H9 (cell line): ENCODE data around the gene SLC7A6. TPM values are rescaled to one million over a fixed set of nuclear protein-coding genes. Genes with fewer than 3 reads are reported as not detected.

ENCODE experiments used
- DNase-seq: peaks from one replicate; pipeline ENCODE4 v3.0.0-alpha.2; 2017
- H2AFZ ChIP-seq: one replicate; pipeline ENCODE4 v1.6.1; 2013; ENCODE audit warnings: mild to moderate bottlenecking, low read length, control low read depth, moderate library complexity
- H2AK5ac ChIP-seq: 2 replicates; pipeline ENCODE4 v1.6.1; 2013; ENCODE audit warnings: low read length, control low read depth, mixed read lengths; ENCODE audit not compliant: insufficient read length
- H2BK120ac ChIP-seq: one replicate; pipeline ENCODE4 v1.6.1; 2013; ENCODE audit warnings: low read depth, mild to moderate bottlenecking, low read length, control low read depth, inconsistent platforms; ENCODE audit not compliant: poor library complexity, severe bottlenecking
- H2BK12ac ChIP-seq: 2 replicates; pipeline ENCODE4 v1.6.1; 2013; ENCODE audit warnings: low read length, control low read depth, mixed read lengths, low read depth; ENCODE audit not compliant: insufficient read length
- H2BK15ac ChIP-seq: 2 replicates; pipeline ENCODE4 v1.6.1; 2013; ENCODE audit warnings: low read depth, low read length, control low read depth
- H2BK20ac ChIP-seq: one replicate; pipeline ENCODE4 v1.6.1; 2013; ENCODE audit warnings: low read depth, mild to moderate bottlenecking, low read length, control low read depth, inconsistent platforms; ENCODE audit not compliant: poor library complexity, severe bottlenecking
- H2BK5ac ChIP-seq: 2 replicates; pipeline ENCODE4 v1.6.1; 2013; ENCODE audit warnings: low read length, control low read depth, mixed read lengths; ENCODE audit not compliant: insufficient read length
- H3K14ac ChIP-seq: 2 replicates; pipeline ENCODE4 v1.6.1; 2013; ENCODE audit warnings: low read length, control low read depth; ENCODE audit not compliant: insufficient read depth
- H3K18ac ChIP-seq: 2 replicates; pipeline ENCODE4 v1.6.1; 2013; ENCODE audit warnings: low read depth, mild to moderate bottlenecking, mixed read lengths, low read length, control low read depth; ENCODE audit not compliant: insufficient read length
- H3K23ac ChIP-seq: 2 replicates; pipeline ENCODE4 v1.6.1; 2013; ENCODE audit warnings: low read length, control low read depth, mixed read lengths, low read depth; ENCODE audit not compliant: insufficient read length
- H3K23me2 ChIP-seq: 2 replicates; pipeline ENCODE4 v1.6.1; 2013; ENCODE audit warnings: low read depth, mild to moderate bottlenecking, mixed read lengths, low read length, control low read depth; ENCODE audit not compliant: insufficient read length, poor library complexity, severe bottlenecking
- H3K27ac ChIP-seq: 2 replicates; pipeline ENCODE4 v1.5.1; 2013; ENCODE audit warnings: low read length, control low read depth, mixed read lengths, low read depth; ENCODE audit not compliant: insufficient read length
- H3K27me3 ChIP-seq: 2 replicates; pipeline ENCODE4 v1.6.1; 2013; ENCODE audit warnings: low read length, control low read depth, inconsistent platforms; ENCODE audit not compliant: insufficient read depth
- H3K4ac ChIP-seq: 2 replicates; pipeline ENCODE4 v1.6.1; 2013; ENCODE audit warnings: low read depth, mild to moderate bottlenecking, control low read depth, inconsistent platforms, low read length, moderate library complexity
- H3K4me1 ChIP-seq: 2 replicates; pipeline ENCODE4 v1.6.1; 2013; ENCODE audit warnings: low read length, control low read depth, inconsistent platforms; ENCODE audit not compliant: insufficient read depth
- H3K4me2 ChIP-seq: 2 replicates; pipeline ENCODE4 v1.6.1; 2013; ENCODE audit warnings: low read length, control low read depth, mixed read lengths; ENCODE audit not compliant: insufficient read length, insufficient read depth
- H3K56ac ChIP-seq: 2 replicates; pipeline ENCODE4 v1.6.1; 2013; ENCODE audit warnings: low read depth, mild to moderate bottlenecking, mixed read lengths, low read length, control low read depth; ENCODE audit not compliant: insufficient read length
- H3K79me1 ChIP-seq: 2 replicates; pipeline ENCODE4 v1.6.1; 2013; ENCODE audit warnings: low read depth, mild to moderate bottlenecking, moderate library complexity, low read length, control low read depth, inconsistent platforms; ENCODE audit not compliant: insufficient read depth, poor library complexity, severe bottlenecking
- H3K79me2 ChIP-seq: 2 replicates; pipeline ENCODE4 v1.6.1; 2013; ENCODE audit warnings: low read length, control low read depth, inconsistent platforms; ENCODE audit not compliant: insufficient read depth
- H3K9ac ChIP-seq: 2 replicates; pipeline ENCODE4 v1.6.1; 2013; ENCODE audit warnings: low read length, control low read depth, mixed read lengths; ENCODE audit not compliant: insufficient read length; ENCODE audit errors: extremely low read depth
- H3K9me3 ChIP-seq: one replicate; pipeline ENCODE4 v1.6.1; 2013; ENCODE audit warnings: low read depth, low read length, inconsistent platforms; ENCODE audit not compliant: control insufficient read depth
- H3T11ph ChIP-seq: one replicate; pipeline ENCODE4 v1.6.1; 2013; ENCODE audit warnings: mild to moderate bottlenecking, low read length, control low read depth, inconsistent platforms
- H4K20me1 ChIP-seq: one replicate; pipeline ENCODE4 v1.6.1; 2013; ENCODE audit not compliant: control insufficient read depth, insufficient read length, insufficient read depth
- H4K5ac ChIP-seq: 2 replicates; pipeline ENCODE4 v1.6.1; 2013; ENCODE audit warnings: low read depth, mild to moderate bottlenecking, mixed read lengths, low read length, control low read depth; ENCODE audit not compliant: insufficient read length
- H4K8ac ChIP-seq: replicated peaks from 2 replicates; pipeline ENCODE4 v1.6.1; 2013; ENCODE audit warnings: low read length, control low read depth, mixed read lengths, low read depth; ENCODE audit not compliant: insufficient read length
- H4K91ac ChIP-seq: 2 replicates; pipeline ENCODE4 v1.6.1; 2013; ENCODE audit warnings: low read depth, mild to moderate bottlenecking, moderate library complexity, mixed read lengths, low read length, control low read depth; ENCODE audit not compliant: insufficient read length
- H3K27ac Mint-ChIP-seq, 3 experiments: 2 replicates in 2 of 3; 3 replicates in 1 of 3; pipeline ENCODE4 v1.8.0; 2020 to 2021; ENCODE audit warnings: mixed read lengths in 3 of 3, mild to moderate bottlenecking in 1 of 3, moderate library complexity in 1 of 3
- H3K27me3 Mint-ChIP-seq: 2 replicates; pipeline ENCODE4 v1.8.0; 2021; ENCODE audit warnings: low read depth, mild to moderate bottlenecking, moderate library complexity, mixed read lengths
- H3K36me3 Mint-ChIP-seq, 3 experiments: 2 replicates in 2 of 3; 3 replicates in 1 of 3; pipeline ENCODE4 v1.8.0; 2020 to 2021; ENCODE audit warnings: low read depth in 3 of 3, mixed read lengths in 3 of 3; ENCODE audit not compliant: insufficient read depth in 1 of 3
- H3K4me1 Mint-ChIP-seq, 2 experiments: 2 replicates each; pipeline ENCODE4 v1.8.0; 2020; ENCODE audit warnings: mixed read lengths in 2 of 2
- H3K4me3 Mint-ChIP-seq, 2 experiments: 2 replicates in 1 of 2; 3 replicates in 1 of 2; pipeline ENCODE4 v1.8.0; 2020 to 2021; ENCODE audit warnings: mild to moderate bottlenecking in 2 of 2, mixed read lengths in 2 of 2, moderate library complexity in 1 of 2
- H3K9me3 Mint-ChIP-seq, 2 experiments: 2 replicates in 1 of 2; 3 replicates in 1 of 2; pipeline ENCODE4 v1.8.0; 2020; ENCODE audit warnings: mild to moderate bottlenecking in 2 of 2, mixed read lengths in 2 of 2, moderate library complexity in 1 of 2
- CTCF ChIP-seq: fragments of 200-600 bp; sonication (generic); conservative IDR thresholded peaks from 3 replicates; pipeline ENCODE4 v1.8.0; 2021; ENCODE audit warnings: antibody characterized with exemption, mild to moderate bottlenecking
- WGBS: extraction: QIAGEN DNeasy Blood & Tissue Kit; methylation state at CpG from one replicate; pipeline ENCODE4 v1.1.7; 2013; ENCODE audit warnings: missing lambda C conversion rate, low lambda C conversion rate, mixed read lengths; ENCODE audit not compliant: insufficient read length; ENCODE audit errors: extremely low coverage; 5-methylcytosine and 5-hydroxymethylcytosine counted together
- total RNA-seq: library from RNA; stranded (reverse); gene quantifications from 2 replicates; pipeline ENCODE4 v1.2.1, GENCODE V29; 2021

The SLC7A6 gene
- total RNA-seq, 1 experiment from 2014 or later, result 21.1 TPM

- Histone ChIP-seq H3K14ac (no peak overlapping the region), H3K27me3 (no peaks in the 10 kb centered on the region), H2BK15ac (no peak overlapping the region), H2BK5ac (no peak overlapping the region), H3K4ac (no peak overlapping the region), H2AK5ac (no peak overlapping the region), H4K20me1 (no peaks in the 10 kb centered on the region), H4K8ac (no peak overlapping the region), H3K18ac (no peak overlapping the region), H4K5ac (no peak overlapping the region), H2BK120ac (no peak overlapping the region), H3K79me1 (no peaks in the 10 kb centered on the region), H3K9me3 (no peaks in the 10 kb centered on the region), H3K4me1 (peaks cover 2% of the 10 kb centered on the region; the same call in 1 of the 2 replicates), H3K27ac (no peak overlapping the region), H2AFZ (no peak overlapping the region), H3K4me2 (no peak overlapping the region), H2BK20ac (no peak overlapping the region), H3K23me2 (no peaks in the 10 kb centered on the region), H3K56ac (no peak overlapping the region), H4K91ac (no peak overlapping the region), H3T11ph (no peak overlapping the region), H2BK12ac (no peak overlapping the region), H3K9ac (no peak overlapping the region), H3K79me2 (no peaks in the 10 kb centered on the region), H3K23ac (no peak overlapping the region)
- TF ChIP-seq CTCF, result no peak
- Mint-ChIP-seq H3K4me3 (no peak overlapping the region), H3K36me3 (peaks cover 6 to 41% (median 34%) of the 10 kb centered on the region in 3 experiments; a peak in 6 of 7 replicates), H3K4me1 (peaks cover 0 to 2% of the 10 kb centered on the region in 2 experiments; a peak in 1 of 4 replicates), H3K27ac (no peak overlapping the region), H3K27me3 (no peaks in the 10 kb centered on the region), H3K9me3 (no peaks in the 10 kb centered on the region)
- WGBS, result no CpG with 5 or more reads among the region's 3 CpGs
- no peak for DNase-seq
Measured at GRCh38 chr16:68227183-68227793, 37.0 kb upstream of the SLC7A6 start.
